HG02759 (cell line): ENCODE measurements around the gene DNAJC7.
A peak's percentile ranks its signal among the peaks of the same experiment; 100 is the strongest.

Experiments
- ATAC-seq: cut with Tn5 transposase; IDR thresholded peaks from one replicate; pipeline ENCODE4 v1.9.1; 2021; ENCODE audit warnings: mild to moderate bottlenecking, moderate library complexity; ENCODE audit not compliant: unreplicated experiment

The DNAJC7 gene

DNA sequence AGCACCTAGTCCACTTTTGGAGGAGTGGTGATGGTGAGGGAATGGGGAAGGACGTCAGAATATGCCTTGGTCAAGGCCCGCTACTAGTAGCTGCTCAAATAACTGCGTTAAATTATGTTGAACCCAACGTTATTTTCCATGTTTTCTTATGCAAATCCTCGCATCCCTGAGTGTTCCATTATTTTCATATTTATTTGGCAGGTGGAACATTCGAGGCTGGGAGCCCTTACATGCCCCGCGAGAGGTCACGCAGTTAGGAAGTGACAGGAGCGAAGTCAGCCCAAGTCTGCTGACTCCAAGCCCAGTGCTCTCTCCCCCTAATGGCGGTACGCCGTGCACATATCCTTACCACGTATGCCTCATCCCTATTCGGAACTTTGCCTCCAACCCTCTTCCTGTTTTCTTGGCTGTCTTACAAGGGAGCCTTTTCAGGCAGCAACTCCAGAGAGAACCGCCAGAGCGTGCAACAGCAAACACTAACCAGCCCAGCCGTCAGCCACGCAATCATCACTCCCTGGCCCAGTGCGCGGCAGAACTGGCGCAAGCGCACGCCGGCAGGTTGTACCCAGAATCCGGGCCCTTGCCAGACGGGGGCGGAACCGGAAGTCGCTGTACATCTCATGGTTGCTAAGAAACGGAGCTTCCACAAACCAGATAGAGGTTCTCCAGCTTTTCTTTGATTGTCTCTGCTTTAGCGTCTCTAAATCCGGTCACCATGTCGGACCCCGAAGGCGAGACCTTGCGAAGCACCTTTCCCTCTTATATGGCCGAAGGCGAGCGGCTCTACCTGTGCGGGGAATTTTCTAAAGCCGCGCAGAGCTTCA is 87.0 kb downstream of the DNAJC7 start, which contains the start of gene ODAD4:
Gene ODAD4, plus strand, starts transcription at position 609 of the 824 bp plus-strand sequence. Its CDS starts 107 bp downstream, at position 716.
- peak; percentile 97 for ATAC-seq

DNA sequence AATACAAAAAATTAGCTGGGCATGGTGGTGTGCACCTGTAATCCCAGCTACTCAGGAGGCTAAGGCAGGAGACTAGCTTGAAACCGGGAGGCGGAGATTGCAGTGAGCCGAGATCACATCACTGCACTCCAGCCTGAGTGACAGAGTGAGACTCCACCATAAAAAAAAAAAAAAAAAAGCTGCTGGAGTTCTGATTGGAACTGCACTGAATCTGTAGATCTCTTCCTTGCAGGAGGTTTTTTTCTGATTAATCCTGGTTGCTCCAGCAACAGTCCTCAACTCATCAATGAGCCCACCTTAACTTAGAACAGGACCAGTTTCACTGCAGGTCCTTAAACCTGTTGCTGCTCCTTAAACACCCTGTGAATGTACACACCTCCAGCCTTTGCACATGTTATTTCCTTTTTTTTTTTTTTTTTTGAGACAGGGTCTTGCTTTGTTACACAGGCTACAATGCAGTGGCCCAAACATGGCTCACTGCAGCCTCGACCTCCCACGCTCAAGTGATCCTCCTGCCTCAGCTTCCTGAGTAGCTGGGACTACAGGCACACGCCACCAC is 88.5 kb downstream of the DNAJC7 start:
- no peak for ATAC-seq
